IMR-90 (cell line): ENCODE data around the gene TAGAP. TPM values are rescaled to one million over a fixed set of nuclear protein-coding genes. Genes with fewer than 3 reads are reported as not detected.

ENCODE experiments used
- ATAC-seq: fragments of 200-7000 bp; cut with Tn5 transposase; 2 replicates; pipeline ENCODE4 v1.9.1; 2020; ENCODE audit warnings: low read depth, mild to moderate bottlenecking, moderate library complexity
- BruUV-seq: library from RNA; stranded (reverse); fragments of 400-500 nt; replicated peaks from 2 replicates; lab custom pipeline; 2021; lab: Mats Ljungman, UMichigan
- CTCF ChIA-PET: fragments of 300-600 bp; formaldehyde crosslinking; extraction: SDS; loops from one replicate; lab custom pipeline; 2021; ENCODE audit warnings: antibody characterized with exemption; lab: Yijun Ruan, JAX
- POLR2A ChIA-PET: fragments of 300-600 bp; sonication (Branson Sonifier 250); formaldehyde crosslinking; loops from one replicate; lab custom pipeline; 2022; ENCODE audit warnings: antibody characterized with exemption; ENCODE audit not compliant: unreplicated experiment; lab: Charles Lee
- DNase-seq: peaks from one replicate; pipeline ENCODE4 v3.0.0; 2013
- H2AFZ ChIP-seq: replicated peaks from 2 replicates; pipeline ENCODE3; 2013; ENCODE audit warnings: low read length, mild to moderate bottlenecking; ENCODE audit not compliant: poor library complexity
- H2AK5ac ChIP-seq: 2 replicates; pipeline ENCODE4 v1.6.1; 2013; ENCODE audit warnings: low read depth, low read length, inconsistent platforms
- H2AK9ac ChIP-seq: replicated peaks from 2 replicates; pipeline ENCODE3; 2013; ENCODE audit warnings: mild to moderate bottlenecking, low read depth, low read length, moderate library complexity; ENCODE audit not compliant: poor library complexity
- H2BK120ac ChIP-seq: 2 replicates; pipeline ENCODE4 v1.6.1; 2013; ENCODE audit warnings: low read depth, low read length, inconsistent platforms
- H2BK15ac ChIP-seq: 3 replicates; pipeline ENCODE4 v1.6.1; 2013; ENCODE audit warnings: low read depth, low read length, inconsistent platforms
- H2BK20ac ChIP-seq: 2 replicates; pipeline ENCODE4 v1.6.1; 2013; ENCODE audit warnings: low read depth, mild to moderate bottlenecking, inconsistent platforms, low read length, moderate library complexity
- H2BK5ac ChIP-seq: 2 replicates; pipeline ENCODE4 v1.6.1; 2013; ENCODE audit warnings: mild to moderate bottlenecking, low read depth, low read length, inconsistent platforms; ENCODE audit not compliant: poor library complexity, severe bottlenecking
- H3K14ac ChIP-seq: replicated peaks from 2 replicates; pipeline ENCODE4 v1.6.1; 2013; ENCODE audit warnings: low read depth, low read length, inconsistent platforms
- H3K18ac ChIP-seq: 2 replicates; pipeline ENCODE4 v1.6.1; 2013; ENCODE audit warnings: low read depth, low read length, control low read depth
- H3K23ac ChIP-seq: 2 replicates; pipeline ENCODE4 v1.6.1; 2013; ENCODE audit warnings: low read depth, low read length, inconsistent platforms
- H3K27ac ChIP-seq: 2 replicates; pipeline ENCODE4 v1.5.1; 2013; ENCODE audit warnings: mild to moderate bottlenecking, control low read depth, low read length; ENCODE audit not compliant: insufficient read depth
- H3K27me3 ChIP-seq: 2 replicates; pipeline ENCODE4 v1.6.1; 2013; ENCODE audit warnings: low read length; ENCODE audit not compliant: control insufficient read depth, insufficient read depth
- H3K36me3 ChIP-seq: 2 replicates; pipeline ENCODE4 v1.6.1; 2013; ENCODE audit warnings: low read length, mixed read lengths; ENCODE audit not compliant: control insufficient read depth, insufficient read depth
- H3K4ac ChIP-seq: 2 replicates; pipeline ENCODE4 v1.6.1; 2013; ENCODE audit warnings: low read depth, low read length, inconsistent platforms
- H3K4me1 ChIP-seq: 2 replicates; pipeline ENCODE4 v1.6.1; 2013; ENCODE audit warnings: low read length, mixed read lengths; ENCODE audit not compliant: control insufficient read depth, insufficient read depth
- H3K4me2 ChIP-seq: 2 replicates; pipeline ENCODE4 v1.6.1; 2013; ENCODE audit warnings: low read depth, mild to moderate bottlenecking, control low read depth, low read length, moderate library complexity
- H3K4me3 ChIP-seq: 2 replicates; pipeline ENCODE4 v1.5.1; 2013; ENCODE audit warnings: low read depth, mild to moderate bottlenecking, control low read depth, low read length, moderate library complexity; ENCODE audit not compliant: insufficient read depth
- H3K56ac ChIP-seq: 2 replicates; pipeline ENCODE4 v1.6.1; 2013; ENCODE audit warnings: low read length, inconsistent platforms; ENCODE audit not compliant: insufficient read depth; ENCODE audit errors: extremely low read depth
- H3K79me1 ChIP-seq, 2 experiments: 2 replicates each; pipeline ENCODE4 v1.6.1; 2013; ENCODE audit warnings: low read length in 2 of 2, inconsistent platforms in 1 of 2, low read depth in 1 of 2
- H3K9ac ChIP-seq: 2 replicates; pipeline ENCODE4 v1.6.1; 2013; ENCODE audit warnings: low read depth, low read length, control low read depth
- H3K9me1 ChIP-seq: 2 replicates; pipeline ENCODE4 v1.6.1; 2013; ENCODE audit warnings: low read length, inconsistent platforms; ENCODE audit not compliant: insufficient read depth
- H3K9me3 ChIP-seq: 2 replicates; pipeline ENCODE4 v1.6.1; 2013; ENCODE audit warnings: low read length; ENCODE audit not compliant: control insufficient read depth, insufficient read depth
- H4K20me1 ChIP-seq: 2 replicates; pipeline ENCODE4 v1.6.1; 2013; ENCODE audit warnings: low read length, inconsistent platforms; ENCODE audit not compliant: insufficient read depth
- H4K5ac ChIP-seq: 2 replicates; pipeline ENCODE4 v1.6.1; 2013; ENCODE audit warnings: mild to moderate bottlenecking, low read depth, low read length, control low read depth
- H4K8ac ChIP-seq, 2 experiments: 2 replicates each; pipeline ENCODE4 v1.6.1; 2013; ENCODE audit warnings: low read depth in 2 of 2, low read length in 2 of 2, control low read depth in 1 of 2, inconsistent platforms in 1 of 2
- H4K91ac ChIP-seq: 2 replicates; pipeline ENCODE4 v1.6.1; 2013; ENCODE audit warnings: low read depth, low read length, inconsistent platforms; ENCODE audit not compliant: insufficient read depth
- FOS ChIP-seq: fragments of 150-350 bp; IDR thresholded peaks from 2 replicates; pipeline ENCODE4 v1.6.1; 2016; ENCODE audit warnings: low read depth, low read length
- MAFK ChIP-seq: IDR thresholded peaks from 2 replicates; pipeline ENCODE4 v1.6.1; 2012; ENCODE audit warnings: low read depth, low read length, improper control_type of control experiment
- NFE2L2 ChIP-seq: fragments of 150-350 bp; IDR thresholded peaks from 2 replicates; pipeline ENCODE4 v1.6.1; 2016; ENCODE audit warnings: low read depth, mild to moderate bottlenecking, low read length
- WGBS, 2 experiments: methylation state at CpG; one replicate each; pipeline versions ENCODE4 v1.1.5 to v1.1.7; 2013; ENCODE audit warnings: missing lambda C conversion rate in 2 of 2; ENCODE audit not compliant: insufficient read length in 1 of 2; ENCODE audit errors: extremely low coverage in 2 of 2; 5-methylcytosine and 5-hydroxymethylcytosine counted together
- dilution Hi-C: fragments of 300-500 bp; cut with HindIII; formaldehyde crosslinking; loops from one replicate; pipeline ENCODE4 v1.14.3; 2018; ENCODE audit warnings: low sequenced_read_pairs; ENCODE audit not compliant: unreplicated experiment
- in situ Hi-C: fragments of 300-500 bp; cut with MboI; formaldehyde crosslinking; loops from 3 replicates; pipeline ENCODE4 v1.14.3; 2019; ENCODE audit warnings: low sequenced_read_pairs, inconsistent platforms, mixed read lengths
- intact Hi-C: fragments of 100-400 bp; cut with micrococcal nuclease; formaldehyde crosslinking; loops from 2 replicates; pipeline ENCODE4 v1.10.0; 2022
- polyA plus RNA-seq, 3 experiments: library from polyadenylated mRNA; depleted of rRNA; stranded (reverse); fragments of >200 nt; gene quantifications; 2 replicates each; pipeline ENCODE4 v1.2.3, GENCODE V29; 2012; ENCODE audit warnings: low replicate concordance in 1 of 3
- total RNA-seq: library from RNA; depleted of rRNA; stranded (reverse); fragments of >200 nt; gene quantifications from 2 replicates; pipeline ENCODE4 v1.2.3, GENCODE V29; 2012
- TF ChIP-seq, protein P1 (sequence below): fragments of 150-350 bp; IDR thresholded peaks from 2 replicates; pipeline ENCODE4 v1.6.1; 2017; ENCODE audit warnings: mild to moderate bottlenecking, antibody characterized with exemption, low read length, low read depth

TAGAP gene
- total and polyA plus RNA-seq, 2 of the 4 experiments (the other 2 are of a cell fraction) = not detected

DNA sequence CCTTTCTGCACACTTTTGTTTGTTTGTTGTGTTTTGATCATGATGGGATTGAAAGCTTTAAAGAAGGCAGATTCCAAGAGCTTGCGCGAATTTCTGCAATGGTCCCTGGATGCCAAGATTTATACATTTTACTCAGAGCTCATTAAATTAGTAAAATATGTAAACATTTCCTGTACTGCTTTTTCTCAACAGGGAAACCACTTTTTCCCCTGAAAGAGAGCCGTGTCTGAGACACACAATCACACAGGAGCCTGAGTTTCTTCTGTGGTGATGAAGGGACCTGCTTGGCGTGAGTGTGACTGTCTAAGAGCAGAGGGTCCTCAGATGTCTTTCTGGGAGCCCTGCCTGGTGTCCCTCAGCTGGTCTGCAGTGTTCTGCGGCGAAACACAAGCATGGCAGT, 12.1 kb upstream of the TAGAP start:
- Histone ChIP-seq H4K91ac (no peak overlapping the region), H2AFZ (no peak overlapping the region), H3K4me2 (no peak overlapping the region), H3K56ac (no peak overlapping the region), H3K27ac (no peak overlapping the region), H4K20me1 (no peaks in the 10 kb centered on the region), H4K8ac (no peak overlapping the region), H2BK15ac (no peak overlapping the region), H2BK5ac (no peak overlapping the region), H2BK20ac (no peak overlapping the region), H3K9ac (no peak overlapping the region), H3K36me3 (no peaks in the 10 kb centered on the region), H3K23ac (no peak overlapping the region), H2BK120ac (no peak overlapping the region), H4K5ac (no peak overlapping the region), H3K4ac (no peak overlapping the region), H2AK9ac (no peak overlapping the region), H3K9me1 (no peaks in the 10 kb centered on the region), H2AK5ac (no peak overlapping the region), H3K4me1 (no peaks in the 10 kb centered on the region), H3K79me1 (no peaks in the 10 kb centered on the region), H3K9me3 (no peaks in the 10 kb centered on the region; the same call in 1 of the 2 replicates), H3K18ac (no peak overlapping the region), H3K4me3 (no peak overlapping the region), H3K14ac (no peak overlapping the region), H3K27me3 (peaks cover 34% of the 10 kb centered on the region)
- no CpG with 5 or more reads among the region's 6 CpGs for WGBS, 2 experiments
- TF ChIP-seq, protein P1, sequence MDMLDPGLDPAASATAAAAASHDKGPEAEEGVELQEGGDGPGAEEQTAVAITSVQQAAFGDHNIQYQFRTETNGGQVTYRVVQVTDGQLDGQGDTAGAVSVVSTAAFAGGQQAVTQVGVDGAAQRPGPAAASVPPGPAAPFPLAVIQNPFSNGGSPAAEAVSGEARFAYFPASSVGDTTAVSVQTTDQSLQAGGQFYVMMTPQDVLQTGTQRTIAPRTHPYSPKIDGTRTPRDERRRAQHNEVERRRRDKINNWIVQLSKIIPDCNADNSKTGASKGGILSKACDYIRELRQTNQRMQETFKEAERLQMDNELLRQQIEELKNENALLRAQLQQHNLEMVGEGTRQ = no peak
- TF ChIP-seq MAFK = no peak
- no peak for TF ChIP-seq NFE2L2
- TF ChIP-seq FOS = no peak
- no peak for ATAC-seq
- no TSS peak for BruUV-seq
- DNase-seq = no peak
- in situ Hi-C loops (no loop called here), intact Hi-C loops (no loop called here), dilution Hi-C loops (no loop called here)
- CTCF ChIA-PET = interaction anchor here (1.5 kb wide), 1 partner anchor 14 kb away, joined by 4 read pairs; no protein-coding TSS in a partner anchor
- POLR2A ChIA-PET = no interaction called here
